ENCODE results near the gene TAL1. TPM values are rescaled to one million over a fixed set of nuclear protein-coding genes. Genes with fewer than 3 reads are reported as not detected.

The TAL1 gene
- total and polyA plus RNA-seq, 2 of the 8 experiments (the other 6 are each of a cell fraction or from before 2014, with no cell fraction given) = 0.09 to 0.15 TPM

- no peak overlapping the region for H2BK15ac ChIP-seq (ENCODE audit: low read length)
- no peak overlapping the region for H3K14ac ChIP-seq (ENCODE audit: insufficient read length)
- no peak overlapping the region for H3K9ac ChIP-seq (replicated peaks in 1 of 4; ENCODE audit: extremely low read depth in 1 of 4, low read depth in 3 of 4, low read length in 3 of 4)
- H3K79me2 ChIP-seq (ENCODE audit: control insufficient read depth in 1 of 2, insufficient read depth in 2 of 2, low read length in 2 of 2) = no peaks in the 10 kb centered on the region
- no peak overlapping the region for H2BK120ac ChIP-seq (replicated peaks; ENCODE audit: low read depth, low read length)
- no peak overlapping the region for H3K4ac ChIP-seq (replicated peaks; ENCODE audit: insufficient read length, low read depth, low read length)
- H2BK5ac ChIP-seq (ENCODE audit: low read depth, low read length) = no peak overlapping the region
- H3K4me3 ChIP-seq (ENCODE audit: extremely low read depth in 1 of 4, insufficient read depth in 2 of 4, low read depth in 3 of 4, low read length in 4 of 4) = no peak overlapping the region
- no peak overlapping the region for H4K8ac ChIP-seq (ENCODE audit: extremely low read depth, insufficient read depth, low read length)
- H4K91ac ChIP-seq (replicated peaks; ENCODE audit: insufficient read length, low read length) = no peak overlapping the region
- H3K23me2 ChIP-seq (ENCODE audit: low read depth, low read length) = no peaks in the 10 kb centered on the region
- H3K23ac ChIP-seq (ENCODE audit: insufficient read length) = no peak overlapping the region
- no peak overlapping the region; the same call in 1 of the 2 replicates for H2AFZ ChIP-seq (ENCODE audit: low read length)
- H4K20me1 ChIP-seq (replicated peaks in 1 of 2; ENCODE audit: control insufficient read depth in 1 of 2, insufficient read depth in 2 of 2, low read length in 2 of 2) = no peaks in the 10 kb centered on the region
- POLR2A ChIA-PET (ENCODE audit: partially characterized antibody) = no interaction called here
- FAIRE-seq (no peak), DNase-seq (ENCODE audit: low read depth in 1 of 2, low spot score in 2 of 2) (no peak)
- CTCF ChIA-PET (ENCODE audit: partially characterized antibody) = interaction anchor here (0.5 to 2.5 kb wide), 9 partner anchors 19 to 167 kb away, joined by 3 to 5 read pairs (median 4); partner anchors contain the start of gene PDZK1IP1
- no peaks in the 10 kb centered on the region for H3K79me1 ChIP-seq (ENCODE audit: low read depth, low read length)
- H2AK5ac ChIP-seq (ENCODE audit: low read depth, low read length) = no peak overlapping the region
- H3K27ac ChIP-seq (ENCODE audit: low read depth, low read length) = no peak overlapping the region
- 61% methylated on average over 5 of the region's 5 CpGs; no CpG with 5 or more reads in 1 of the 2 experiments for WGBS, 2 experiments (ENCODE audit: extremely low coverage in 1 of 2, insufficient coverage in 1 of 2, insufficient read length in 1 of 2, insufficient replicate concordance in 2 of 2, low coverage in 1 of 2, low lambda C conversion rate in 2 of 2, missing lambda C conversion rate in 1 of 2)
- H3K18ac ChIP-seq (ENCODE audit: extremely low read depth, low read length) = no peak overlapping the region
- peaks cover 0 to 5% (median 0%) of the 10 kb centered on the region in 4 experiments; a peak in 2 of 7 replicates for H3K4me1 ChIP-seq (replicated peaks in 1 of 4; ENCODE audit: control insufficient read depth in 3 of 4, insufficient read depth in 4 of 4, low read length in 3 of 4)
- H3K36me3 ChIP-seq (ENCODE audit: control insufficient read depth in 2 of 4, insufficient read depth in 4 of 4, low read length in 3 of 4) = no peaks in the 10 kb centered on the region
- H3K4me2 ChIP-seq (ENCODE audit: insufficient read depth in 1 of 2, low read depth in 2 of 2, low read length in 2 of 2) = no peak overlapping the region; a peak in 1 of 4 replicates
- no peaks in the 10 kb centered on the region; a peak in 2 of 7 replicates for H3K27me3 ChIP-seq (replicated peaks in 1 of 4; ENCODE audit: control insufficient read depth in 3 of 4, extremely low read depth in 1 of 4, insufficient read depth in 3 of 4, low read length in 3 of 4)
- H4K5ac ChIP-seq (ENCODE audit: insufficient read length, low read depth, low read length) = no peak overlapping the region
- no peak overlapping the region for H2BK12ac ChIP-seq (ENCODE audit: low read depth, low read length)
- no peak overlapping the region for H3K56ac ChIP-seq (replicated peaks; ENCODE audit: insufficient read length, low read depth, low read length)
- no peak overlapping the region for H2BK20ac ChIP-seq (ENCODE audit: low read length)
- H3K9me3 ChIP-seq (ENCODE audit: insufficient read depth in 2 of 2, low read depth in 1 of 2, low read length in 1 of 2) = no peaks in the 10 kb centered on the region
- TF ChIP-seq SP1 (IDR thresholded peaks at IDR 0.05; ENCODE audit: low read depth, low read length) (no peak), PHF8 (conservative IDR thresholded peaks at IDR 0.05; ENCODE audit: low read depth, low read length) (no peak), HDAC2 (IDR thresholded peaks at IDR 0.05; ENCODE audit: borderline replicate concordance in 1 of 2, low read depth in 2 of 2, low read length in 2 of 2) (no peak), FOSL1 (IDR thresholded peaks at IDR 0.05; ENCODE audit: insufficient read depth, low read depth, low read length) (no peak)
Observed at GRCh38 chr1:47243910-47244309, 11.9 kb upstream of the TAL1 start.

Measured in H1 (cell line).